ENCODE measurements around the gene DHRS7.
"Not testable (repeated sequence)": the region's sequence is repeated elsewhere in the genome, so short reads cannot be mapped to it uniquely, and the experiment has no call there.

Gene DHRS7

GRCh38 chr14:60111732-60112131 lies 53.5 kb downstream of the DHRS7 start:
- FAIRE-seq (no peak), DNase-seq (ENCODE audit: insufficient read length) (no peak)
- TF ChIP-seq POLR2A (IDR thresholded peaks at IDR 0.05; ENCODE audit: low read depth, low read length) (no peak), POLR2AphosphoS5 (IDR thresholded peaks at IDR 0.05; ENCODE audit: low read depth, low read length) (no peak), TAF1 (IDR thresholded peaks at IDR 0.05; ENCODE audit: borderline replicate concordance, low read depth, low read length) (no peak)

GRCh38 chr14:60107477-60107876 lies 57.7 kb downstream of the DHRS7 start:
- DNase-seq (ENCODE audit: insufficient read length) (no peak), FAIRE-seq (no peak)
- no peak for TF ChIP-seq POLR2AphosphoS5 (IDR thresholded peaks at IDR 0.05; ENCODE audit: low read depth, low read length)
- no peak for TF ChIP-seq TAF1 (IDR thresholded peaks at IDR 0.05; ENCODE audit: borderline replicate concordance, low read depth, low read length)
- TF ChIP-seq POLR2A (IDR thresholded peaks at IDR 0.05; ENCODE audit: low read depth, low read length) = no peak

GRCh38 chr14:60106339-60106738 lies 58.9 kb downstream of the DHRS7 start:
- FAIRE-seq (no peak), DNase-seq (ENCODE audit: insufficient read length) (no peak)
- TF ChIP-seq TAF1 (IDR thresholded peaks at IDR 0.05; ENCODE audit: borderline replicate concordance, low read depth, low read length) (no peak), POLR2AphosphoS5 (IDR thresholded peaks at IDR 0.05; ENCODE audit: low read depth, low read length) (no peak), POLR2A (IDR thresholded peaks at IDR 0.05; ENCODE audit: low read depth, low read length) (no peak)

GRCh38 chr14:60102389-60102788 lies 62.8 kb downstream of the DHRS7 start:
- FAIRE-seq (no peak), DNase-seq (ENCODE audit: insufficient read length) (no peak)
- no peak for TF ChIP-seq TAF1 (IDR thresholded peaks at IDR 0.05; ENCODE audit: borderline replicate concordance, low read depth, low read length)
- TF ChIP-seq POLR2A (IDR thresholded peaks at IDR 0.05; ENCODE audit: low read depth, low read length) = no peak
- TF ChIP-seq POLR2AphosphoS5 (IDR thresholded peaks at IDR 0.05; ENCODE audit: low read depth, low read length) = no peak

GRCh38 chr14:60101786-60102185 lies 63.4 kb downstream of the DHRS7 start:
- FAIRE-seq = peak; percentile 79

GRCh38 chr14:60099855-60100254 lies 65.3 kb downstream of the DHRS7 start:
- FAIRE-seq; DNase-seq (ENCODE audit: insufficient read length): not testable (repeated sequence)

More at GRCh38 chr14:60101786-60102185, 63.4 kb downstream of the DHRS7 start:
- no peak for DNase-seq (ENCODE audit: insufficient read length)
- TF ChIP-seq TAF1 (IDR thresholded peaks at IDR 0.05; ENCODE audit: borderline replicate concordance, low read depth, low read length) = no peak
- no peak for TF ChIP-seq POLR2A (IDR thresholded peaks at IDR 0.05; ENCODE audit: low read depth, low read length)
- no peak for TF ChIP-seq POLR2AphosphoS5 (IDR thresholded peaks at IDR 0.05; ENCODE audit: low read depth, low read length)

- no peak for TF ChIP-seq POLR2AphosphoS5 (IDR thresholded peaks at IDR 0.05; ENCODE audit: low read depth, low read length)
- TF ChIP-seq TAF1 (IDR thresholded peaks at IDR 0.05; ENCODE audit: borderline replicate concordance, low read depth, low read length) = no peak
- TF ChIP-seq POLR2A (IDR thresholded peaks at IDR 0.05; ENCODE audit: low read depth, low read length) = no peak
- DNase-seq (ENCODE audit: insufficient read length) (no peak), FAIRE-seq (no peak)
Observed at GRCh38 chr14:60097974-60098373, 67.2 kb downstream of the DHRS7 start.

- FAIRE-seq (no peak), DNase-seq (ENCODE audit: insufficient read length) (no peak)
- no peak for TF ChIP-seq POLR2A (IDR thresholded peaks at IDR 0.05; ENCODE audit: low read depth, low read length)
- TF ChIP-seq POLR2AphosphoS5 (IDR thresholded peaks at IDR 0.05; ENCODE audit: low read depth, low read length) = no peak
- TF ChIP-seq TAF1 (IDR thresholded peaks at IDR 0.05; ENCODE audit: borderline replicate concordance, low read depth, low read length) = no peak
Observed at GRCh38 chr14:60095781-60096450, 69.3 kb downstream of the DHRS7 start.

- TF ChIP-seq TAF1 (IDR thresholded peaks at IDR 0.05; ENCODE audit: borderline replicate concordance, low read depth, low read length) (no peak), POLR2A (IDR thresholded peaks at IDR 0.05; ENCODE audit: low read depth, low read length) (no peak), POLR2AphosphoS5 (IDR thresholded peaks at IDR 0.05; ENCODE audit: low read depth, low read length) (no peak)
- DNase-seq (ENCODE audit: insufficient read length) (no peak), FAIRE-seq (no peak)
Observed at GRCh38 chr14:60095231-60095630, 70.0 kb downstream of the DHRS7 start.

- FAIRE-seq (peak; percentile 79), DNase-seq (ENCODE audit: insufficient read length) (no peak)
- TF ChIP-seq POLR2AphosphoS5 (IDR thresholded peaks at IDR 0.05; ENCODE audit: low read depth, low read length) (no peak), POLR2A (IDR thresholded peaks at IDR 0.05; ENCODE audit: low read depth, low read length) (no peak), TAF1 (IDR thresholded peaks at IDR 0.05; ENCODE audit: borderline replicate concordance, low read depth, low read length) (no peak)
Observed at GRCh38 chr14:60094306-60094897, 70.8 kb downstream of the DHRS7 start.

All from GM12892 (cell line).